NCI-H2196 (cell line): Measurements from ENCODE around the gene GOLGA7B.

Source experiments
- DNase-seq: peaks from one replicate; lab custom pipeline; 2025; ENCODE audit not compliant: unreplicated experiment; lab: John Stamatoyannopoulos, UW

GOLGA7B gene

GRCh38 chr10:97919012-97919411, 69.4 kb downstream of the GOLGA7B start:
- no peak for DNase-seq

DNA sequence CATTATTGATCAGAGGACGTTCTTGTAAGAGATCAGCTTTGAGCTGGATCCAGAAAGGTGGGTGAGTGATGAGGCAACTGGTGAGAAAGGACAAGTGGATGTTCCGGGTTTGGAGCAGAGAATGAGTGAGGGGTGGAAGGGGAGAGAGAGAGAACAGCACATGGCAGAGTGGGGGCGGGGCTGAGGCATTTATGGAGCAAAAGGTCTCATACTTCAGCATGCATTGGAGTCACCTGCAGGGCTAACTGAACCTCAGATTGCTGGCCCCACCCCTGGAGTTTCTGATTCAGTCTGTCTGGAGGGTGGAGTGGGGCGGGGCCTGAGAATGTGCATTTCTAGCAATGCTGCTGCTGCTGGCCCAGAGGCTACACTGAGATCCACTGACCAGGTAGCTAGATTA, 71.2 kb downstream of the GOLGA7B start:
- DNase-seq, result no peak
